ENCODE results near the gene AMIGO1. TPM values are rescaled to one million over a fixed set of nuclear protein-coding genes. Genes with fewer than 3 reads are reported as not detected.

AMIGO1 gene
- total and polyA plus RNA-seq, 2 of the 8 experiments (the other 6 are each of a cell fraction or from before 2014, with no cell fraction given): 1.5 to 2.7 TPM

GRCh38 chr1:109477821-109478220 is 31.7 kb downstream of the AMIGO1 start:
- H2AFZ ChIP-seq (ENCODE audit: low read length): no peak overlapping the region
- TF ChIP-seq HDAC2 (IDR thresholded peaks at IDR 0.05; ENCODE audit: borderline replicate concordance in 1 of 2, low read depth in 2 of 2, low read length in 2 of 2): no peak
- no peak for TF ChIP-seq POLR2A (IDR thresholded peaks at IDR 0.05; ENCODE audit: control extremely low read depth in 1 of 2, low read depth in 2 of 2, low read length in 2 of 2)
- TF ChIP-seq SAP30 (IDR thresholded peaks at IDR 0.05; ENCODE audit: insufficient read depth, insufficient replicate concordance, low read length): no peak
- no peak for TF ChIP-seq KDM5A (IDR thresholded peaks at IDR 0.05; ENCODE audit: low read length)
- H3K9me3 ChIP-seq (ENCODE audit: insufficient read depth in 2 of 2, low read depth in 1 of 2, low read length in 1 of 2): no peaks in the 10 kb centered on the region
- peaks cover 0 to 2% of the 10 kb centered on the region in 2 experiments for H4K20me1 ChIP-seq (replicated peaks in 1 of 2; ENCODE audit: control insufficient read depth in 1 of 2, insufficient read depth in 2 of 2, low read length in 2 of 2)
- H2BK120ac ChIP-seq (replicated peaks; ENCODE audit: low read depth, low read length): no peak overlapping the region
- ChIA-PET POLR2A (ENCODE audit: partially characterized antibody) (interaction anchor here (1.4 to 1.6 kb wide), 3 partner anchors 10 to 55 kb away, joined by 3 to 6 read pairs (median 3); no protein-coding TSS in a partner anchor), CTCF (ENCODE audit: partially characterized antibody) (interaction anchor here (2.4 to 43.7 kb wide), 3 partner anchors 9 to 56 kb away, joined by 9 to 1755 read pairs (median 95); partner anchors contain the start of genes CYB561D1 and GPR61)
- H2BK12ac ChIP-seq (ENCODE audit: low read depth, low read length): no peak overlapping the region
- no peak overlapping the region for H4K5ac ChIP-seq (ENCODE audit: insufficient read length, low read depth, low read length)
- H3K79me1 ChIP-seq (ENCODE audit: low read depth, low read length): no peaks in the 10 kb centered on the region
- no peak overlapping the region for H3K14ac ChIP-seq (ENCODE audit: insufficient read length)
- H3K27me3 ChIP-seq (replicated peaks in 1 of 4; ENCODE audit: control insufficient read depth in 3 of 4, extremely low read depth in 1 of 4, insufficient read depth in 3 of 4, low read length in 3 of 4): peaks cover 0 to 5% (median under 1%) of the 10 kb centered on the region in 4 experiments; a peak in 3 of 7 replicates
- no peak overlapping the region for H4K91ac ChIP-seq (replicated peaks; ENCODE audit: insufficient read length, low read length)
- no peak overlapping the region for H4K8ac ChIP-seq (ENCODE audit: extremely low read depth, insufficient read depth, low read length)
- DNase-seq (ENCODE audit: low read depth in 1 of 2, low spot score in 2 of 2) (no peak), FAIRE-seq (no peak)
- H2BK5ac ChIP-seq (ENCODE audit: low read depth, low read length): no peak overlapping the region
- no peaks in the 10 kb centered on the region for H3K36me3 ChIP-seq (ENCODE audit: control insufficient read depth in 2 of 4, insufficient read depth in 4 of 4, low read length in 3 of 4)
- no peak overlapping the region for H3K4me3 ChIP-seq (ENCODE audit: extremely low read depth in 1 of 4, insufficient read depth in 2 of 4, low read depth in 3 of 4, low read length in 4 of 4)
- no peak overlapping the region for H3K27ac ChIP-seq (ENCODE audit: low read depth, low read length)
- no peaks in the 10 kb centered on the region for H3K79me2 ChIP-seq (ENCODE audit: control insufficient read depth in 1 of 2, insufficient read depth in 2 of 2, low read length in 2 of 2)
- no peak overlapping the region for H2BK20ac ChIP-seq (ENCODE audit: low read length)
- no peak overlapping the region for H3K56ac ChIP-seq (replicated peaks; ENCODE audit: insufficient read length, low read depth, low read length)
- H3K4ac ChIP-seq (replicated peaks; ENCODE audit: insufficient read length, low read depth, low read length): no peak overlapping the region
- H3K4me1 ChIP-seq (replicated peaks in 1 of 4; ENCODE audit: control insufficient read depth in 3 of 4, insufficient read depth in 4 of 4, low read length in 3 of 4): no peaks in the 10 kb centered on the region
- no peak overlapping the region for H3K9ac ChIP-seq (replicated peaks in 1 of 4; ENCODE audit: extremely low read depth in 1 of 4, low read depth in 3 of 4, low read length in 3 of 4)
- no peak overlapping the region for H3K4me2 ChIP-seq (ENCODE audit: insufficient read depth in 1 of 2, low read depth in 2 of 2, low read length in 2 of 2)
- no peak overlapping the region for H3K23ac ChIP-seq (ENCODE audit: insufficient read length)
- H2BK15ac ChIP-seq (ENCODE audit: low read length): no peak overlapping the region
- H3K18ac ChIP-seq (ENCODE audit: extremely low read depth, low read length): no peak overlapping the region
- H2AK5ac ChIP-seq (ENCODE audit: low read depth, low read length): no peak overlapping the region
- no peaks in the 10 kb centered on the region for H3K23me2 ChIP-seq (ENCODE audit: low read depth, low read length)
- 69% methylated on average over 6 of the region's 6 CpGs; no CpG with 5 or more reads in 1 of the 2 experiments for WGBS, 2 experiments (ENCODE audit: extremely low coverage in 1 of 2, insufficient coverage in 1 of 2, insufficient read length in 1 of 2, insufficient replicate concordance in 2 of 2, low coverage in 1 of 2, low lambda C conversion rate in 2 of 2, missing lambda C conversion rate in 1 of 2)
